Gastroesophageal sphincter (tissue), 4 donors: Measurements from ENCODE around the gene TSPAN7. TPM values are rescaled to one million over a fixed set of nuclear protein-coding genes. Genes with fewer than 3 reads are reported as not detected.

Experiments
- ATAC-seq: fragments of 150-250 bp; one replicate; pipeline ENCODE4 v1.9.1; 2016; ENCODE audit warnings: mild to moderate bottlenecking, moderate library complexity
- H3K27ac ChIP-seq, 4 donors: fragments of 200-600 bp; sonication (generic) in 3 of 4; 1 replicate in 3 of 4; 2 replicates in 1 of 4; pipeline ENCODE4 v1.5.1; 2016 to 2019
- H3K27me3 ChIP-seq: fragments of 200-600 bp; sonication (generic); one replicate; pipeline ENCODE4 v1.5.1; 2019
- H3K36me3 ChIP-seq, 2 donors: fragments of 200-600 bp; sonication (generic); one replicate each; pipeline ENCODE4 v1.5.1; 2019; ENCODE audit warnings: control low read depth in 1 of 2
- H3K4me1 ChIP-seq, 3 donors: fragments of 200-600 bp; sonication (generic); 1 replicate in 2 of 3; 2 replicates in 1 of 3; pipeline ENCODE4 v1.5.1; 2016 to 2019; ENCODE audit warnings: control low read depth in 2 of 3
- H3K4me3 ChIP-seq, 2 donors: fragments of 200-600 bp; sonication (generic); one replicate each; pipeline ENCODE4 v1.5.1; 2019; ENCODE audit warnings: mild to moderate bottlenecking in 1 of 2, moderate library complexity in 1 of 2
- H3K9me3 ChIP-seq, 3 donors: fragments of 200-600 bp; sonication (generic); one replicate each; pipeline ENCODE4 v1.5.1; 2017 to 2019; ENCODE audit warnings: control low read depth in 2 of 3
- CTCF ChIP-seq, 4 experiments: fragments of 200-600 bp in 2 of 4; fragments of 450-650 bp in 2 of 4; sonication (generic) in 1 of 4; IDR thresholded peaks; one replicate each; pipeline ENCODE4 v1.5.1; 2017 to 2019; ENCODE audit warnings: antibody characterized with exemption in 4 of 4, mild to moderate bottlenecking in 2 of 4, moderate library complexity in 2 of 4
- EP300 ChIP-seq: sonication (generic); formaldehyde crosslinking; IDR thresholded peaks from one replicate; pipeline ENCODE4 v1.6.1; 2017; ENCODE audit warnings: antibody characterized with exemption, mild to moderate bottlenecking
- POLR2A ChIP-seq, 2 donors: fragments of 450-650 bp; IDR thresholded peaks; one replicate each; pipeline ENCODE4 v1.6.1; 2017; ENCODE audit warnings: antibody characterized with exemption in 2 of 2, mild to moderate bottlenecking in 2 of 2, moderate library complexity in 1 of 2
- POLR2AphosphoS5 ChIP-seq: sonication (generic); formaldehyde crosslinking; IDR thresholded peaks from one replicate; pipeline ENCODE4 v1.6.1; 2017; ENCODE audit warnings: antibody characterized with exemption
- WGBS, 2 donors: methylation state at CpG; one replicate each; pipeline ENCODE4 v1.1.5; 2018; ENCODE audit warnings: low coverage in 1 of 2; 5-methylcytosine and 5-hydroxymethylcytosine counted together
- total RNA-seq, 4 donors: library from RNA; depleted of rRNA; stranded (reverse); fragments of >200 nt; gene quantifications; one replicate each; pipeline ENCODE4 v1.1.0, GENCODE V29; 2016

Gene TSPAN7
- total RNA-seq, 4 donors from 2014 or later = 6.5 to 50.5 (median 25.2) TPM

- TF ChIP-seq POLR2AphosphoS5 (no peak), POLR2A (IDR thresholded peaks at IDR 0.05) (no peak), EP300 (no peak), CTCF (IDR thresholded peaks at IDR 0.05) (no peak)
- Histone ChIP-seq H3K4me3 (no peak overlapping the region), H3K36me3 (no peaks in the 10 kb centered on the region), H3K4me1 (no peaks in the 10 kb centered on the region), H3K9me3 (no peaks in the 10 kb centered on the region), H3K27me3 (no peaks in the 10 kb centered on the region), H3K27ac (no peak overlapping the region)
- no peak for ATAC-seq
- WGBS, 2 donors = 79 to 98% methylated on average over 4 of the region's 4 CpGs
Observed at GRCh38 chrX:38626296-38626695, 65.0 kb downstream of the TSPAN7 start.

DNA sequence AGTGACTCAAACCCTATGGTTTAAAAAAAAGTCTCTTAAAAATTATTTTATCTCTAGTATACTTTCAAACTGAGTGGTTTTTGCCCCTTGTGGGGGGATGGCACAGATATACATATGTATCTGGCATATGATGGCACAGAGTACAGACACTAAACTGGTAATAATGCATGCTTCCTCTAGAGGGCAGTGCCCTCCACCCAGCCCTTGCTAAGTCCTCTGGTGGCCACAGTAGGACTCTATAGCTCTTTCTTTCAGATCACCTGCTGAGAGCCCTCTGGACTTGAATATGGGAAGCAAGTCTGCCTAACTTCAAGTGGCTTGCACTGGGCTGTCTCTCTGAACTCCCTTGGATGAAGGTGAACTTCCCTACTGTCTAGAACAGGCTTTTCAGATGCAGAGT is 66.3 kb downstream of the TSPAN7 start:
- Histone ChIP-seq H3K27me3 (no peaks in the 10 kb centered on the region), H3K27ac (no peak overlapping the region), H3K4me3 (no peak overlapping the region), H3K9me3 (no peaks in the 10 kb centered on the region), H3K36me3 (no peaks in the 10 kb centered on the region), H3K4me1 (no peaks in the 10 kb centered on the region)
- no peak for TF ChIP-seq EP300
- peak in 1 of 4 experiments; percentile 30 for TF ChIP-seq CTCF (IDR thresholded peaks at IDR 0.05)
- no peak for ATAC-seq

DNA sequence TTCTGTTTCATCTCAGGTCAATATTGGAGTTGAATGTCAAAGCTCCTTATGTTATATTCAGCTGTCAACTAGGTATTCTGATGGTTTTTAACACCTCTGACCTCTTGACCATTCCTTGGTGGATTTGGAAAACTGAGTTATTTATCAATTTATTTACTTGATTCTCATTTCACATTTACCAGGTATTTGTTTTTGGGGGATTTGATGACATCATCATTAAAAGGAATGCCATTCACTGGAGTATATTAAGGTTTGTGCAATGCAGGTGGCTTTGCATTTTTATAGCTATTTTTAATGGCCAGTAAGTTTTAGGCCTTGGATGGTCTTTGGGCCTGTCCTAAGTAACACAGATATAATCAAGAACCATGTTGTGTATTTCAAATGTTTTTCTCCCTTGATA is 67.2 kb downstream of the TSPAN7 start:
- Histone ChIP-seq H3K27me3 (no peaks in the 10 kb centered on the region), H3K27ac (no peak overlapping the region), H3K36me3 (no peaks in the 10 kb centered on the region), H3K4me3 (no peak overlapping the region), H3K9me3 (no peaks in the 10 kb centered on the region), H3K4me1 (no peaks in the 10 kb centered on the region)
- ATAC-seq = no peak
- TF ChIP-seq CTCF (IDR thresholded peaks at IDR 0.05) (no peak), POLR2A (IDR thresholded peaks at IDR 0.05) (no peak), POLR2AphosphoS5 (no peak), EP300 (no peak)

- no peaks in the 10 kb centered on the region for H3K36me3 ChIP-seq
- no peak overlapping the region for H3K27ac ChIP-seq
- H3K9me3 ChIP-seq = no peaks in the 10 kb centered on the region
- no peak for ATAC-seq
- TF ChIP-seq CTCF (IDR thresholded peaks at IDR 0.05) (no peak), EP300 (no peak), POLR2A (IDR thresholded peaks at IDR 0.05) (no peak), POLR2AphosphoS5 (no peak)
- no peaks in the 10 kb centered on the region for H3K4me1 ChIP-seq
- H3K27me3 ChIP-seq = no peaks in the 10 kb centered on the region
- H3K4me3 ChIP-seq = no peak overlapping the region
- 17 to 65% methylated on average over 1 to 2 of the region's 2 CpGs for WGBS, 2 donors
Observed at GRCh38 chrX:38632516-38632915, 71.2 kb downstream of the TSPAN7 start.

GRCh38 chrX:38634665-38635064 is 73.3 kb downstream of the TSPAN7 start:
- TF ChIP-seq POLR2A (IDR thresholded peaks at IDR 0.05) (no peak), EP300 (no peak), POLR2AphosphoS5 (no peak), CTCF (IDR thresholded peaks at IDR 0.05) (no peak)
- no peaks in the 10 kb centered on the region for H3K27me3 ChIP-seq
- H3K9me3 ChIP-seq = no peaks in the 10 kb centered on the region
- no peak overlapping the region for H3K27ac ChIP-seq
- no peaks in the 10 kb centered on the region for H3K36me3 ChIP-seq
- no CpG with 5 or more reads among the region's 2 CpGs for WGBS, 2 donors
- no peaks in the 10 kb centered on the region for H3K4me1 ChIP-seq
- H3K4me3 ChIP-seq = no peak overlapping the region
- no peak for ATAC-seq
